Natural killer cell (primary cell): ENCODE measurements around the gene RBM47. TPM values are rescaled to one million over a fixed set of nuclear protein-coding genes. Genes with fewer than 3 reads are reported as not detected.

Source experiments
- ATAC-seq, 3 donors: fragments of 150-1000 bp in 2 of 3; fragments of 200-7000 bp in 1 of 3; cut with Tn5 transposase; 1 replicate in 1 of 3; 2 replicates in 2 of 3; pipeline ENCODE4 v1.10.0; 2021; ENCODE audit warnings: mild to moderate bottlenecking in 2 of 3, moderate library complexity in 2 of 3
- DNase-seq, 2 donors: peaks; one replicate each; pipeline versions ENCODE4 v3.0.0 to v3.0.0-alpha.2; 2013 to 2021; ENCODE audit warnings: mixed read lengths in 1 of 2
- H3K27ac ChIP-seq: one replicate; pipeline ENCODE4 v1.5.1; 2013; ENCODE audit warnings: mild to moderate bottlenecking, low read length
- H3K27me3 ChIP-seq: one replicate; pipeline ENCODE4 v1.6.1; 2013; ENCODE audit warnings: low read length; ENCODE audit not compliant: control insufficient read depth, insufficient read depth
- H3K36me3 ChIP-seq: one replicate; pipeline ENCODE4 v1.6.1; 2013; ENCODE audit warnings: low read length; ENCODE audit not compliant: control insufficient read depth, insufficient read depth
- H3K4me1 ChIP-seq: one replicate; pipeline ENCODE4 v1.6.1; 2013; ENCODE audit warnings: low read length; ENCODE audit not compliant: control insufficient read depth, insufficient read depth
- H3K4me3 ChIP-seq: one replicate; pipeline ENCODE4 v1.5.1; 2013; ENCODE audit warnings: low read length
- H3K9me3 ChIP-seq: one replicate; pipeline ENCODE4 v1.6.1; 2013; ENCODE audit warnings: low read length; ENCODE audit not compliant: control insufficient read depth, insufficient read depth
- H3K27ac Mint-ChIP-seq, 2 donors: one replicate each; pipeline ENCODE4 v1.8.0; 2022; ENCODE audit warnings: mild to moderate bottlenecking in 2 of 2, mixed read lengths in 2 of 2, moderate library complexity in 1 of 2
- H3K27me3 Mint-ChIP-seq, 2 donors: one replicate each; pipeline ENCODE4 v1.8.0; 2022; ENCODE audit warnings: low read depth in 2 of 2, mixed read lengths in 2 of 2
- H3K36me3 Mint-ChIP-seq: one replicate; pipeline ENCODE4 v1.8.0; 2022; ENCODE audit warnings: mixed read lengths
- H3K4me1 Mint-ChIP-seq, 2 donors: one replicate each; pipeline ENCODE4 v1.8.0; 2022; ENCODE audit warnings: mixed read lengths in 2 of 2
- H3K4me3 Mint-ChIP-seq: one replicate; pipeline ENCODE4 v1.8.0; 2022; ENCODE audit warnings: mild to moderate bottlenecking, moderate library complexity, mixed read lengths
- H3K9me3 Mint-ChIP-seq, 2 donors: one replicate each; pipeline ENCODE4 v1.8.0; 2022; ENCODE audit warnings: mixed read lengths in 2 of 2
- WGBS: methylation state at CpG from one replicate; pipeline ENCODE4 v1.1.7; 2013; ENCODE audit warnings: missing lambda C conversion rate; ENCODE audit not compliant: insufficient coverage; 5-methylcytosine and 5-hydroxymethylcytosine counted together
- intact Hi-C: fragments of 100-400 bp; cut with micrococcal nuclease; formaldehyde crosslinking; loops from one replicate; pipeline ENCODE4 v1.14.2; 2022
- total RNA-seq, 4 donors: library from RNA; stranded (reverse); fragments of 120-200 nt in 1 of 4; gene quantifications; one replicate each; pipeline versions ENCODE4 v1.2.3 to v1.2.4, GENCODE V29; 2013 to 2022
- TF ChIP-seq, protein P1 (sequence below): fragments of 200-600 bp; IDR thresholded peaks from one replicate; pipeline ENCODE4 v1.8.0; 2022; ENCODE audit warnings: antibody characterized with exemption

The RBM47 gene
- total RNA-seq, 3 donors from 2014 or later (not counting 1 experiment from before 2014, with no cell fraction given) = 2.0 to 7.7 (median 3.9) TPM

DNA sequence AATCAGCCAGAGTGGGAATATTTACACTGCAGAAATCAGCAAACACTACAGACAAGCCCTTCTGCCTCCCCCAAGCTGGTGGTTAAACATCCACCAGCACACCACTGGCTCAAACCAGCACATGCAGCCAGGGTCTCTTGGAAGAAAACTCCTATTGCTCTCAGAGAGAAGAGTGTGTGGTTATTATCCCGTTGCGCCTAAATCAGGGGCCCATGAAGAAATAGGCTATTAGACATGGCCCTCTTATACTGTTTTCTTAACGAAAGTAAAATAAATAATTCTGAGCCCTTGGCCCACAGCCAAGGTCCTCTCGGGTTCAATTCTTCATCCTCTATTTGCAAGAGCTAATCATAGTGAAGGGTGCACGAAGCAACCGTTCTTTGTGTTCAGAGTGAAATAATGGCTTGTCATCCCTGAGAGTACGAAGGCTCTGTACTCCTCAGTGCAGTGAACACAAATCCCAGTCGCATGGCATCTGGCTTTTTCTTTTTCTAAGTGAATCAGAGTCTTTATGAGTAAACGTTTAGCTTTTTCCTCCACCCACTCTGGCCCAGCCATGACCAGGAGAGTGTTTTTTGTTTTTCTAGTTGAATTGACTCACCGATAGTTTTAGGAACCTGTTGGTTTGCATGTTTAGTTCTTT, 33.4 kb upstream of the RBM47 start:
- no peak for ATAC-seq
- intact Hi-C loops = no loop called here
- Histone ChIP-seq H3K27me3 (no peaks in the 10 kb centered on the region), H3K9me3 (no peaks in the 10 kb centered on the region), H3K4me3 (no peak overlapping the region), H3K27ac (no peak overlapping the region), H3K4me1 (no peaks in the 10 kb centered on the region), H3K36me3 (no peaks in the 10 kb centered on the region)
- H3K4me3 Mint-ChIP-seq = no peak overlapping the region
- H3K36me3 Mint-ChIP-seq = no peaks in the 10 kb centered on the region
- TF ChIP-seq, protein P1, sequence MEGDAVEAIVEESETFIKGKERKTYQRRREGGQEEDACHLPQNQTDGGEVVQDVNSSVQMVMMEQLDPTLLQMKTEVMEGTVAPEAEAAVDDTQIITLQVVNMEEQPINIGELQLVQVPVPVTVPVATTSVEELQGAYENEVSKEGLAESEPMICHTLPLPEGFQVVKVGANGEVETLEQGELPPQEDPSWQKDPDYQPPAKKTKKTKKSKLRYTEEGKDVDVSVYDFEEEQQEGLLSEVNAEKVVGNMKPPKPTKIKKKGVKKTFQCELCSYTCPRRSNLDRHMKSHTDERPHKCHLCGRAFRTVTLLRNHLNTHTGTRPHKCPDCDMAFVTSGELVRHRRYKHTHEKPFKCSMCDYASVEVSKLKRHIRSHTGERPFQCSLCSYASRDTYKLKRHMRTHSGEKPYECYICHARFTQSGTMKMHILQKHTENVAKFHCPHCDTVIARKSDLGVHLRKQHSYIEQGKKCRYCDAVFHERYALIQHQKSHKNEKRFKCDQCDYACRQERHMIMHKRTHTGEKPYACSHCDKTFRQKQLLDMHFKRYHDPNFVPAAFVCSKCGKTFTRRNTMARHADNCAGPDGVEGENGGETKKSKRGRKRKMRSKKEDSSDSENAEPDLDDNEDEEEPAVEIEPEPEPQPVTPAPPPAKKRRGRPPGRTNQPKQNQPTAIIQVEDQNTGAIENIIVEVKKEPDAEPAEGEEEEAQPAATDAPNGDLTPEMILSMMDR = no peak
- DNase-seq = no peak
- H3K27ac Mint-ChIP-seq = no peak overlapping the region
- 85% methylated on average over 8 of the region's 10 CpGs for WGBS
- H3K9me3 Mint-ChIP-seq = no peaks in the 10 kb centered on the region
- no peaks in the 10 kb centered on the region for H3K4me1 Mint-ChIP-seq
- no peaks in the 10 kb centered on the region for H3K27me3 Mint-ChIP-seq

GRCh38 chr4:40661803-40662202, 32.1 kb upstream of the RBM47 start:
- Histone ChIP-seq H3K27ac (no peak overlapping the region), H3K9me3 (no peaks in the 10 kb centered on the region), H3K4me1 (no peaks in the 10 kb centered on the region), H3K36me3 (no peaks in the 10 kb centered on the region), H3K4me3 (no peak overlapping the region), H3K27me3 (no peaks in the 10 kb centered on the region)
- TF ChIP-seq, protein P1 = no peak
- H3K4me3 Mint-ChIP-seq = no peak overlapping the region
- H3K9me3 Mint-ChIP-seq = no peaks in the 10 kb centered on the region
- no peak overlapping the region for H3K27ac Mint-ChIP-seq
- DNase-seq (no peak), ATAC-seq (no peak)
- intact Hi-C loops = no loop called here
- no peaks in the 10 kb centered on the region for H3K36me3 Mint-ChIP-seq
- WGBS = 86% methylated on average over 3 of the region's 4 CpGs
- H3K4me1 Mint-ChIP-seq = no peaks in the 10 kb centered on the region
- H3K27me3 Mint-ChIP-seq = no peaks in the 10 kb centered on the region

DNA sequence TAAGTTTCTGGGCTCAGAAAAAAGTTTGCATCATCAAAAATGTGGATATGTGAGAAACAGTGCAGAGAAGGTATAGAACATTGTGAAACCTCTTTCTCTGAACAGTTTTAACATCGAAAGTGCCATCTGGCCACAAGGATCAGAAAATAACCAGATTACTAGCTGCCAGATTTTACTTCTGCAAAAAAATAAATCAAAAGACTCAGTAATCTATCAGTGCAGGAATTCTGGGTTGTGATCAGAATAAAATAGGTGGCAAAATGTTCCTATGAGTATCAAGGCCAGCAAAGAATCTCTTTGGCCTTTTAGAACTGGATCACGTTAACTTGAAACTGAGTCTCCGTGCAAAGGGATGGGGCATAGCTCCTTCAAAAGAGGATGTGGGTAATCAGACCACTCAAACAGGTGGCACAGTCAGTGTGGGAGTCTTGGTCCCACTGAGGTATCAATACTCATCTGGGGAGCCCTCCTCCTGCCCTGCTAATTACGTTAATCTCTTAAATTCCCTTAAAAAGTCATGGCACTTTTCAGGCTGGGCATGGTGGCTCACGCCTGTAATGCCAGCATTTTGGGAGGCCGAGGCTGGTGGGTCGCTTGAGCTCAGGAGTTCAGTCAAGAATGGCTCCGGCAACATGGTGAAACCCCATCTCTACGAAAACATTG, 26.7 kb upstream of the RBM47 start:
- intact Hi-C loops = no loop called here
- H3K4me3 Mint-ChIP-seq = no peak overlapping the region
- H3K27ac ChIP-seq = no peak overlapping the region
- H3K4me1 Mint-ChIP-seq = no peaks in the 10 kb centered on the region
- no peak for ATAC-seq
- H3K9me3 ChIP-seq = no peaks in the 10 kb centered on the region
- H3K9me3 Mint-ChIP-seq = no peaks in the 10 kb centered on the region
- no peaks in the 10 kb centered on the region for H3K36me3 ChIP-seq
- no peaks in the 10 kb centered on the region for H3K4me1 ChIP-seq
- H3K27ac Mint-ChIP-seq = no peak overlapping the region
- H3K27me3 Mint-ChIP-seq = no peaks in the 10 kb centered on the region
- H3K4me3 ChIP-seq = no peak overlapping the region
- 48% methylated on average over 9 of the region's 9 CpGs for WGBS
- no peak for DNase-seq
- H3K27me3 ChIP-seq = no peaks in the 10 kb centered on the region
- TF ChIP-seq, protein P1 = no peak
- no peaks in the 10 kb centered on the region for H3K36me3 Mint-ChIP-seq
